Measurements from ENCODE around the gene ANKRD11. TPM values are rescaled to one million over a fixed set of nuclear protein-coding genes. Genes with fewer than 3 reads are reported as not detected.

Gene ANKRD11
- total RNA-seq, 1 donor from 2014 or later: 164 TPM

DNA sequence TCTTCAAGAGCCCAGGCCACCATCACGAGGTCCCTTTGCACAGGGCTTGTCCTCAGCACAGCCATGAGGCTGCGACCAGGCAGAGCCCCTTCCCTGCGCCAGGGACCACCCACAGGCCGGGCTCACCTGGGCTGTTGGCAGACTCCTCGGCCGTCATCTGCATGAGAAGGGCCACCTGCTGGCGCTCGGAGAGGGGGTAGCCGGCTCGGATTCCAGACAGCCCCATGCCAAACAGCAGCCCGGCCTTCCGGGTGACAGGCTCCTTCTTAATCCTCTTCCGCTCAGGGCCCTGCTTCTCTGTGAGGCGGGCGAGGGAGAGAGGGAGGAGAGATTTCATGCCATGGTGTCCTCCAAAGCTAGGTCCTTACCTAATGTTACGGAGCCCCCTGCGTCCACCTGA, 199.5 kb downstream of the ANKRD11 start:
- TF ChIP-seq, protein P1, sequence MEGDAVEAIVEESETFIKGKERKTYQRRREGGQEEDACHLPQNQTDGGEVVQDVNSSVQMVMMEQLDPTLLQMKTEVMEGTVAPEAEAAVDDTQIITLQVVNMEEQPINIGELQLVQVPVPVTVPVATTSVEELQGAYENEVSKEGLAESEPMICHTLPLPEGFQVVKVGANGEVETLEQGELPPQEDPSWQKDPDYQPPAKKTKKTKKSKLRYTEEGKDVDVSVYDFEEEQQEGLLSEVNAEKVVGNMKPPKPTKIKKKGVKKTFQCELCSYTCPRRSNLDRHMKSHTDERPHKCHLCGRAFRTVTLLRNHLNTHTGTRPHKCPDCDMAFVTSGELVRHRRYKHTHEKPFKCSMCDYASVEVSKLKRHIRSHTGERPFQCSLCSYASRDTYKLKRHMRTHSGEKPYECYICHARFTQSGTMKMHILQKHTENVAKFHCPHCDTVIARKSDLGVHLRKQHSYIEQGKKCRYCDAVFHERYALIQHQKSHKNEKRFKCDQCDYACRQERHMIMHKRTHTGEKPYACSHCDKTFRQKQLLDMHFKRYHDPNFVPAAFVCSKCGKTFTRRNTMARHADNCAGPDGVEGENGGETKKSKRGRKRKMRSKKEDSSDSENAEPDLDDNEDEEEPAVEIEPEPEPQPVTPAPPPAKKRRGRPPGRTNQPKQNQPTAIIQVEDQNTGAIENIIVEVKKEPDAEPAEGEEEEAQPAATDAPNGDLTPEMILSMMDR (conservative IDR thresholded peaks at IDR 0.05): no peak
- Mint-ChIP-seq H3K9me3 (no peaks in the 10 kb centered on the region), H3K36me3 (ENCODE audit: low read depth) (no peaks in the 10 kb centered on the region), H3K27ac (ENCODE audit: unreplicated experiment) (peak overlapping the region; percentile 57), H3K4me1 (peaks cover 39% of the 10 kb centered on the region), H3K4me3 (no peak overlapping the region), H3K27me3 (ENCODE audit: low read depth) (no peaks in the 10 kb centered on the region)
- DNase-seq (ENCODE audit: low read depth, low spot score): no peak

DNA sequence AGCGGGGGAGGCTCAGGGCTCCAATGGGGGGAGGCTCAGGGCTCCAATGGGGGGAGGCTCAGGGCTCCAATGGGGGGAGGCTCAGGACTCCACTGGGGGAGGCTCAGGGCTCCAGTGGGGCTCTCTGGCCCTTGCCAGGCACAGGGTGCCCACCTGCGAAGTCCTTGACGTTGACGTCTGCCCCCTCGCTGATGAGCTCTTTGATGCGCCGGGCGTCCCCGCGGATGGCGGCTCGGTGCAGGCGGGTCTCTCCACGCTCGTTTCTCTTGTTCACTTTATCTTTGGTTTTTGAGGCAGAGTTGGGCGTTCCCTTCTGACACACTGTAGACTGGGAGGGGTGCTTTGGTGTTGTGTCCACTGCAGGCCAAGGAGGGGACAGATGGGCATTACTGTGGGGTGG, 199.9 kb downstream of the ANKRD11 start:
- peaks cover 39% of the 10 kb centered on the region for H3K4me1 Mint-ChIP-seq
- H3K9me3 Mint-ChIP-seq: no peaks in the 10 kb centered on the region
- TF ChIP-seq, protein P1 (conservative IDR thresholded peaks at IDR 0.05): no peak
- DNase-seq (ENCODE audit: low read depth, low spot score): no peak
- H3K27ac Mint-ChIP-seq (ENCODE audit: unreplicated experiment): no peak overlapping the region
- no peak overlapping the region for H3K4me3 Mint-ChIP-seq
- H3K36me3 Mint-ChIP-seq (ENCODE audit: low read depth): no peaks in the 10 kb centered on the region
- no peaks in the 10 kb centered on the region for H3K27me3 Mint-ChIP-seq (ENCODE audit: low read depth)

DNA sequence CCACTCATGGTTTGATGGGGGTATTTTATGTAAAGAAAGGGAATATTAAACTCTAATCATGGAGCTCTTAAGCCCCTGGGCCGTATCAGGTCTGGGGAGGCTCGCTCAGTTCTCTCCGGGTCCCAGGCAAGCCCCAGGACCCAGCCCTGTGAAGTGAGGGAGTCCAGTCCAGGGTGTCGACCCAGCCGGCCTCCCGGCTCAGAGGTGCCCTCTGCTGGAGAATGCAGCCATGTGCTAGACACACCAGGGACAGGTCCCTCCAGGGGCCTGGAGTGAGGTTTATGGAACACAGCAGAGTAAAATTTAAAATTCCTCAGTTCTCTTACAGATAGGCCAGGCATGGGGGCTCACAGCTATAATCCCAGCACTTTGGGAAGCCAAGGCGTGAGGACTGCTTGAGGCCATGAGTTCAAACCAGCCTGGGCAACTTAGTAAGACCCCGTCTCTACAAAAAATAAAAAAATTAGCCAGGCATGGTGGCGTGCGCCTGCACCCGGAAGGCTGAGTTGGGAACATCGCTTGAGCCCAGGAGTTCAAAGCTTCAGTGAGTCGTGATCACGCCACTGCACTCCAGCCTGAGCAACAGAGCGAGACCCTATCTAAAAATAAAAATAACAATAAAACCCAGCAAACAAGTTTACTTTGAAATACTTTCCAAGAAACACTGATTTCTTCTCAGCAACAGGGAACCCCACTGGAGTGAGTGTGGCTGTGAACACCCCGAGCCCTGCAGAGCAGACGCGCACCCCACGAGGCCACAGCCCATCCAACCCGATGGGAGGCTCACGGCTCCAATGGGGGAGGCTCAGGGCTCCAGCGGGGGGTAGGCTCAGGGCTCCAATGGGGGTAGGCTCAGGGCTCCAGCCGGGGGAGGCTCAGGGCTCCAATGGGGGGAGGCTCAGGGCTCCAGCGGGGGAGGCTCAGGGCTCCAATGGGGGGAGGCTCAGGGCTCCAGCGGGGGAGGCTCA, 200.6 kb downstream of the ANKRD11 start:
- Mint-ChIP-seq H3K4me1 (peaks cover 39% of the 10 kb centered on the region), H3K4me3 (peak overlapping the region; percentile 74), H3K9me3 (no peaks in the 10 kb centered on the region), H3K27me3 (ENCODE audit: low read depth) (no peaks in the 10 kb centered on the region), H3K36me3 (ENCODE audit: low read depth) (no peaks in the 10 kb centered on the region), H3K27ac (ENCODE audit: unreplicated experiment) (no peak overlapping the region)
- DNase-seq (ENCODE audit: low read depth, low spot score): peak; percentile 82
- TF ChIP-seq, protein P1 (conservative IDR thresholded peaks at IDR 0.05): peak; percentile 82

DNA sequence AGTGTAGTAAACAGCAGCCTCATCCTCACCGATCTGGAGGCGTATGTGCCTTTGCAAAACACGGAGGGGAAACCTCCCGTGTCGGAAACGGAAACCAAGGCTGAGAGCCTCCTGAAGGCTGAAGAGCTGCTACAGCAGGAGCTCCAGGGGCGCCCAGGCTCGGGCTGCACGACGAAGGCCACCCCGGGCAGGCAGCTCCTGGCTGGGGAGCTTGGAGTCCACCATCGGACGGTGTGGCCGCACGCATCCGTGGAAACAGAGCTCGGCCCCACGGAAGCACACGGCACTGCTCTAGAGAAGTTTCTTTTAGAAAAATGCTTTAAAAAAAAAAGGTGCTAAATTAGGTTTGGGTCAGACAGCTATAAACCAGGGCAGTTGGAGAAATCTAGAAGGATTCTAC, 201.4 kb downstream of the ANKRD11 start:
- no peak for DNase-seq (ENCODE audit: low read depth, low spot score)
- Mint-ChIP-seq H3K9me3 (no peaks in the 10 kb centered on the region), H3K27me3 (ENCODE audit: low read depth) (no peaks in the 10 kb centered on the region), H3K36me3 (ENCODE audit: low read depth) (no peaks in the 10 kb centered on the region), H3K27ac (ENCODE audit: unreplicated experiment) (no peak overlapping the region), H3K4me1 (peaks cover 34% of the 10 kb centered on the region), H3K4me3 (peak overlapping the region; percentile 74)
- TF ChIP-seq, protein P1 (conservative IDR thresholded peaks at IDR 0.05): no peak

DNA sequence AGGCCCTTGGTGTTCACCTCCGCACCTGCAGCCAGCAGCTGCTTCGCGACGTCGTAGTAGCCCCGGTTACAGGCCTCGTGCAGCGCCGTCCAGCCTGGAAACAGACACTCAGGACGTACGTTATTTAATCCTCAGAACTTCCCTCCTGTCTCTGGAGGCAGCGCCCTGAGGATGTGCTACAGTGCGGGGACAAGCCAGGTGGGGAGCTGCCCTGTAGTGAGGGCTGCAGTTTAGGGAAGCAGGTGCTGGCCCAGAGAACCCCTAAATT, 201.8 kb downstream of the ANKRD11 start:
- Mint-ChIP-seq H3K27me3 (ENCODE audit: low read depth) (no peaks in the 10 kb centered on the region), H3K4me3 (no peak overlapping the region), H3K4me1 (peaks cover 34% of the 10 kb centered on the region), H3K27ac (ENCODE audit: unreplicated experiment) (no peak overlapping the region), H3K36me3 (ENCODE audit: low read depth) (no peaks in the 10 kb centered on the region), H3K9me3 (no peaks in the 10 kb centered on the region)
- DNase-seq (ENCODE audit: low read depth, low spot score): no peak
- TF ChIP-seq, protein P1 (conservative IDR thresholded peaks at IDR 0.05): no peak
